SK-N-MC (cell line): Measurements from ENCODE around the gene RAC2.

Experiments
- EZH2 ChIP-seq: fragments of 200-600 bp; sonication (generic); IDR thresholded peaks from one replicate; pipeline ENCODE4 v1.6.1; 2017; ENCODE audit warnings: antibody characterized with exemption
- FOXP2 ChIP-seq: optimal IDR thresholded peaks from 2 replicates; pipeline ENCODE3; 2011; ENCODE audit warnings: mild to moderate bottlenecking, moderate library complexity; ENCODE audit not compliant: insufficient read depth; ENCODE audit errors: extremely low read length, control extremely low read depth
- POLR2AphosphoS5 ChIP-seq: IDR thresholded peaks from 2 replicates; pipeline ENCODE4 v1.6.1; 2012; ENCODE audit warnings: mild to moderate bottlenecking, low read depth, low read length, borderline replicate concordance

DNA sequence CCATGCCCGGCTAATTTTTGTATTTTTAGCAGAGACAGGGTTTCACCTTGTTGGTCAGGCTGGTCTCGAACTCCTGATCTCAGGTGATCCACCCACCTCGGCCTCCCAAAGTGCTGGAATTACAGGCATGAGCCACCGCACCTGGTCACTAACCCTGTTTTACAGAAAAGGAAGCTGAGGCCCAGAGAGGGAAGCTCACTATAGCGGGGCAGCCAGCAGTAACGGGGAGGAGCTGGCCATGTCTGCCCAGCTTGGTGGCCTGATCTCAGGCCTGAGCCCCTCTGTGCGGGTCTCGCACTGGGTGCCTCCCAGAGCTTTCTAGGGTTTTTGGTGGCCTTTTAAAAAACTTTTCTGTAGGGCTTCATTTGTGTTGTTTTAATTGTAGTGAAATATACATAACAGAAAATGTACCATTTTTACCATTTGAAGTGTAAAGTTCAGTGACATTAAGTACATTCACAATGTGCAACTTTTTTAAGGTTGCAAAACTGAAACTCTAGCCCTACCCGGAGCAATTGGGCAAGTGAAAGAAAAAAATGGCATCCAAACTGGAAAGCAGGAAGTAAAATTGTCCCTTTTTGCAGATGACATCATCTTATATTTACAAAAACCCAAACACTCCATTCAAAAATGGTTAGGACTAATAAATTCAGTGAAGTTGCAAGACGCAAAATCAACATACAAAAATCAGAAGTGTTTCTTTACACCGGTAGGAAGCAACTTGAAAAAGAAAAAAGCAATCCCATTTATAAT is 23.8 kb upstream of the RAC2 start:
- TF ChIP-seq EZH2 (no peak), POLR2AphosphoS5 (no peak), FOXP2 (no peak)
